ENCODE measurements around the gene XXYLT1. TPM values are rescaled to one million over a fixed set of nuclear protein-coding genes. Genes with fewer than 3 reads are reported as not detected.
A peak's percentile ranks its signal among the peaks of the same experiment; 100 is the strongest.

Gene XXYLT1
- total RNA-seq, 1 donor from 2014 or later, result 18.4 TPM

DNA sequence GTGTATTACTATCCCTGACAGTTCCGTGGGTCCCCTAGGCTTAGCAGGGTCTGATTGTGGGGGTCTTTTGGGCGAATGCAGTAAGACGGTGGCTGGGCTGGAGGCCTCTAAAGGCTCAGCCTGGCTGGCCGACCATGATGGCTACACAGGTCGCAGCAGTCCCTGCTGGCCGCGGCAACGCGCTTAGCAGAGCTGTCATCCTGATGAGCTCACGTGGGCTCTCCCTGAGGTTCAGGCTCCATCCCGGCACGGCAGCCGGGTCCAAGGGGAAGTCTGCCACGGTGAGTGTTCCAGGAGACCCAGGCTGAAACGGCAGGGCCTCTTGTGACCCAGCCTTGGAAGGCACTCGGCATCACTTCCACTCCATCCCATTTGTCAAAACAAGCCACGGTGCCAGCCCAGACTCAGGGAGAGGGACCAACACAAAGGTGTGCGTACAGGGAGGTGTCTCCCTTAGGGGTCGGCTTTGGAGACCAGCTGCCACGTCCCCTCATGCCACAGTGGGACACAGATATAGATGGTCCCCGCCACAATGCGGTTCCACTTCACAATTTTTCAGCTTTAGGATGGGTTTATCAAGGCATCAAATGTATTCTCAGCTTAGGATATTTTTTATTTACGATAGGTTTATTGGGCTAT is 101.8 kb downstream of the XXYLT1 start:
- no peak for DNase-seq (ENCODE audit: low read depth)

DNA sequence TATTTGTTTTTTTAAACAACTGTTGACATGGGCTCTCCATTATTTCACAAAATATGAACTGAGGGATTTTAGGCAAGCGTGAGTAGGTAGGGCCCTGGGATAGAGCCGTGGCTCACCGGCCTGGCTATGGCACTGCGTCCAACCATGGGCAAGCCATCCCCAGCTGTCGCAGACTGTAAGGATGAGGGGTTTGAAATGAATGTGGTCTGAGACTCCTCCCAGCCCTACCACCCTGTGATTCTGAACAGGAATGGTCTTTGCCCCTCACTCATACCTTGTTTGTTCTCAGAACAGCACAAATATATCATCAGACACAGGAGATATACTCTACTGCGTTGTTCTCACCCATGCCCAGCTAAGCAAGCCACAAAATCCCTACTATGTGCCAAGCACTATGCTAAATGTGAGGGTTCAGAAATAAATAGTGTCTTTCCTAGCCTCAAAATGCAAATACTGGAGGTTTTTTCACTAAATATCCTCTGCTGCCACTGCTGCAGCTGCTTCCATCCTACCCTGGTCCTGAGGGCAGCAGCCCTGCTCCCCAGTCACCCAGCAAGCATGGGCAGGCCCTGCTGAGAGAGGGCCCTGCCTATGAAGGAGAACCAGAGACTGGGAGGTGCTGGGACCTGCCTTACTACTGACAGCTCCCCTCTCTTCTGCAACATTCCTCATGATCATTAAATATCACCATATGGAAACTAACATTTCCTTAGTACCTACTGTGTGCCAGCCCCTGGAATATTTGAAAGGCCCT is 102.8 kb downstream of the XXYLT1 start:
- no peak for DNase-seq (ENCODE audit: low read depth)

DNA sequence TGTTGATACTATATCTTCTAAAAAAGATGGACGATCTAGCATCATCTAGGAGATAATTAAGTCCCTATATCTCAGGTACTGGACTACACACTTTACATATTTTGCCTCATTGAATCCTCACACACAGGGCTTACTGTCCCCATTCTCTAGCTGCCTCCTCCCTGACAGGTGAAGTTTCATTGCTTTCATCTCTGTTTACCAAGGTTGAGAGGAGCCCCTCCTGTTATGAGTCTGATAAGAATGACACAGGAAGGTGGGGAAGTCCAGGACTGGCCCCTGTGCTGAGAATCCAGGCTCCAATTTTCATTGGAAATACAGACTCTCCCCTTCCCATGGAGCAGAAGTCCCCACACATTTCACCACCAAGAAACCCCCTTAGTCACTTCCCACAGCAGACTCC is 105.2 kb downstream of the XXYLT1 start:
- DNase-seq (ENCODE audit: low read depth), result no peak

DNA sequence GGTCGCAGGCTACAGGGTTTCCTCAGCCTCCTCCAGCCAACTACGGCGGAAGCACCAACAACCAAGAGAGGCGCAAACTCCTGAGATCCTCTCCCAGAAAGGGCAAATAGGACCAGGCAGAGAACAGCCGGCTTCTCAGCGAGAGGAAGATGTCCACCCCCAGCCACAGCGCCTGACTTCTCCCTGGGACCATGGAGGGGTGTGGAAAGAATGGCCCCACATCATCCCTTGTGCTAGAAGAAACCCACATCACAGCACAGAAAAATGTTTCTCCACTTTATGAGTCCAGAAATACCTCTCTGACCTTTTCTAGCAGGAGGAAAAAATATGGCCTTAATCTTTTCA is 105.7 kb downstream of the XXYLT1 start:
- no peak for DNase-seq (ENCODE audit: low read depth)

DNA sequence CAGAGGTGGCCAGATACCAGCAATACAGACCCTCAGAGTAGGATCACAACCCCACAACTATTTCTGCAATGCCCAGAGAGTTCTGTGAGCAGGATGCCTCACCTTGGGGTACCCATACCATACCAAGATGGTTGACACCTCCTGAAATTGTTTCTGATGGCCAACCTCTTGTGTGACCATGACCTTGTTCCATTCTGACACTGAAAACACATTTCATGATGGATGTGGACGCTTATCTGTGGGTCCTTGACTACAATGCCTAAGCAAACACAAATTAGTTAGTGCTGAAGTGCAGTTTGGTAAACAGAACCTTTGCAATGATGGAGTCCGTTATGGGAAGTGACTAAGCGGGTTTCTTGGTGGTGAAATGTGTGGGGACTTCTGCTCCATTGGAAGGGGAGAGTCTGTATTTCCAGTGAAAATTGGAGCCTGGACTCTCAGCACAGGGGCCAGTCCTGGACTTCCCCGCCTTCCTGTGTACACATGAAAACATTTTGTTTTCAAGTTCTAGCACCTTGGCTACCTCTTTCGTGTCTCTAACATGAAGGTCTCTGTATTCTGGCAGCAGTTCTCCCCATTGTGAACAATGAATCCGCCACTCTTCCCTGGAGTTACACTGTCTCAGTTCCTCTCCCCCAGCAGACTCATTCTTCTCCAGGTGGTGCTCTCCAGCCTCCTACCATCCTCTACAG is 106.2 kb downstream of the XXYLT1 start:
- no peak for DNase-seq (ENCODE audit: low read depth)

DNA sequence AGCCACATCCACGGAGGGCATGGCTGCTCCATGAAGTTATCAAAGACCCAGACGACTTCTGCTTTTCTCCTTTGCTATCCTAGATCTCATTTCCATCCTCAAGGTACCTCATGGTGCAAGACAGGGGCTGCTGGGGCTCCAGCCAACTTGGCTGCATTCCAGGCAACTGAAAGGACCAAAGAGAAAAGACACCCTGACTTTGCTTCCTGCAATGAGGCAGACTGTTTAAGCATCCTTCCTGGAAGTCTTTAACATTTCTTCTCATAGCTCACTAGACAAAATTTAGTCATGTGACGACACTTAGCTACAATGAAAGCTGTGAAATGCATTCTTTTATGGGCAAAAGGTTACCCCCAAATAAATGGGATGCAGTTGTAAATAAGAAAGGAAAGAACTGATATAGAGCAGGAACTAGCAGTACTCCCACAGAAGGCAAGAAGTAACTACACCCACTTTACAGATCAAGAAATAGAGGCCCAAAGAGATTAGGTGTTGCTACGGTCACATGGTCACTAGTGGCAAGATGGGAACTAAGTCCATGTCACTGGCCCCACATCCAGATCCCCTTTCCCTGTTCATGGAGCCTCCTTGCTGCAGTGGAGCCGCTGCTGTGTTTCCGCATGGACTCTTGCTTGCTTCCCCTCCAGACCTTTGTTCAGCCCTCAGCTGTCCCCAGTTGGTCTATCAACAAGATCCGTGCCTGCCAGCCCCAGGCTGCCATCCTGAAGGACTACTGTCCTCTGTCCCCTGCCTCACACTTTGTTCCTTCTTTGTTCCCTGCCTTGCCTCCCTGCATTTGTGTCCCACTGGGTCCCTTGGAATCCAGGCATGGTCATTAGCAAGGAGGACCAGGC is 107.0 kb downstream of the XXYLT1 start:
- no peak for DNase-seq (ENCODE audit: low read depth)

DNA sequence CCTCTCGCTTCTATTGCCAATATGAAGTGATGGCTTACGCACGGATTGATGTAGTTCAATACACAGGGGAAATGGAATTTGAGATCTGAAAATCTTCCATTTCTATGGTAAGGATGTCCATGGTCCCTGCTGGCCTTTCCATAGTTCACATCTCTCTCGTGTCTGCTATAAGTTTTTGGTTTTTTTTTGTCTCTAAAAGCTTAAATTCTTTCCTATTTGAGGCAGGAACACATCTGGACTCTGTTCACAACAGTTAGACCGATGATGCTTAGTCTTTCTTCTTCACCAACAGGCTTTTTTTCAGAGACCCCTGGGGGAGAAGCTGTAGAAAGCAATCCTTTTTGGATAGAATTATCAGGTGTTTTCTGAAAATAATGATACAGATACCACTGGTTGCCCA is 108.1 kb downstream of the XXYLT1 start:
- no peak for DNase-seq (ENCODE audit: low read depth)

DNA sequence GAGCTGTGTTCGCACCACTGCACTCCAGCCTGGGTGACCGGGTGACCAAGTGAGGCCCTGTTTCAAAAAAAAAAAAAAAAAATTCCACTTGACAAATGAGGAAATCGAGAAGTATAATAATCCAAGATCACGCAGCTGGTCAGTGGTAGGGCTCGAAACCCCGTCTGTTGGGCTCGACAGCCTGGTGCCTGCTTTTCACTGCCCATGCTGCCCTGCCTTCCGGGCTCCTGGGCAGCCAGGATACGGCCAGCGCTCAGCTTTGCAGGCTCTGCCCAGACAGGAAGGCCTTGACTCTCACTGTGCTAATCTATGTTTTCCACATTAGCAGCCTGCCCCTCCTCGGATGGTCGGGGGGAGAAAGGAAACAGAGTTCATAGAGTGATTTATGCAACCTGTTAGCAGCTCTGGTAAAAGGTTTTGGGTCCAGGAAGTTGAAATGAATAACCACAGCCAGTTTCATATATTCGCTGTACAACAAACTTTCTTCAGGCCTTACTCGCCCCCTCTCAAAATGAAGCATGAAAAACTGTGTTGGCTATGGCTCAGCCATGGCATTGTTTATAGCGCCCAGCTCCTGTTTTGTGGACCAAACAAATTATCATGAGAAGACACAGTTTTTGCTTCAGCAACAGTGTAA is 108.8 kb downstream of the XXYLT1 start:
- no peak for DNase-seq (ENCODE audit: low read depth)

DNA sequence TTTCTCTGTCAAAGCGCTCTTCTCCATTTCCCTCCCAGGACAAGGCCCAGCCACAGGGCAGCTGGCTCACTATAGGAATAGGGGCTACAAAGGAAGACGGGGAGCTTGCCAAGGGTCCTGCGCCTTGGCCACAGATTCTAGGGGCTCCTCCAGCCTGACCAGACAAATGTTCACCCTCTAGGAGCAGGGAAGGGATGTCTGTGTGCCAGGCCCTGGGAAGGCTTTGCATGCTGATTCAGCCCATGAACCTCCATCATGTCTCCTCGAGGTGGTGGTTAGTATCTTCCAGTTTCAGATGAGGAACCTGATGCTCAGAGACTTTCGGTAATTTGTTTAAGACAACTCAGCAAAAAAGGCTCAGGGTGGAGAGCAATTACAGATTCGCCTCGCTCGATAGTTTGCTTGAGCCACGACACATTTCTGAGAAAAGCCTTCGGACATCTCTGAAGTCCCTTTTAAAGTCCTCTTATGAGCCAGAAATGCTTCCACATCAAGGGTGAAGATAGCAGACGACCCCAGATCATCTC is 110.0 kb downstream of the XXYLT1 start:
- no peak for DNase-seq (ENCODE audit: low read depth)

DNA sequence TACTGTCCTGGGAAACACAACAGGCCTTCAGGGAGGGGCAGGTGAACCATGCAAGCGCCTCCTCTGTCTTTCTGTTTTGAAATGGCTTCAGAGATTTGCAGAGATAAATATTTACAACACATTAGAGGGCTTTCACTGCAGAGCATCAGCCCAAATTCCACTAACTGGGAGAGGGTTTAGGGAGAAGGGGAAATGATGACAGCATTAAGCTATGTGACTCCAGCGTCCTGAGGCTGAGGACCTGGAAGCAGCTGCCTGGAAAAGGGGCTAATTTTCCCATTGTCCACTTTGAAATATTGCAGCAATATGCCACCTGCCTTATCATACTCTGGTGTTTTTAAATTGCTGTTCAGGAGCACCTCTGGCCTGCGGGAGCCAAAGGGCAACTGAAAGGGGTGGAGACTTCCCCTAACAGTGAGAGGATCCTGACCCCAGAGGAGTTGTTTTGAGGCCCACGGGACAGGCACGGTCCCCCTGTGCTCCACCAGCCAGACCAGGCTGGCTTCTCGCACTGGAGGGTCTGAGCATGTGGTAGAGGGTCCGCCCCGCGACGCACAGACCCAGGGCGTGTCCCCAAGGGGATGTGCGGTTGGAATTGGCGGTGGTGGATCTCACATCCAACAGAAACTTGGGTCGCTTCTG is 110.6 kb downstream of the XXYLT1 start:
- DNase-seq (ENCODE audit: low read depth), result no peak

DNA sequence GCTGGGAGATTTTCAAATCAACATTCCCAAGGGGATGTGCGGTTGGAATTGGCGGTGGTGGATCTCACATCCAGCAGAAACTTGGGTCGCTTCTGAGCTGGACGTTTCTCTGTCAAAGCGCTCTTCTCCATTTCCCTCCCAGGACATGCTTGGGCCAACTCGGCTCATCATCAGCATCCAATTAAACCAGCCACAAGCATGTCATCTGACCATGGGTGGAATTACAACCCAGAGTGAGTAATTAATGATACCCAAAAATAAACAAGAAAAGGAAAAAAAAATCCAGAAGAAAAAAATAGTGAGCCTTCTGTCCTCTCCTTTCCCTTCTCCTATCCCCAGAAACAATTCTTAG is 111.2 kb downstream of the XXYLT1 start:
- no peak for DNase-seq (ENCODE audit: low read depth)

DNA sequence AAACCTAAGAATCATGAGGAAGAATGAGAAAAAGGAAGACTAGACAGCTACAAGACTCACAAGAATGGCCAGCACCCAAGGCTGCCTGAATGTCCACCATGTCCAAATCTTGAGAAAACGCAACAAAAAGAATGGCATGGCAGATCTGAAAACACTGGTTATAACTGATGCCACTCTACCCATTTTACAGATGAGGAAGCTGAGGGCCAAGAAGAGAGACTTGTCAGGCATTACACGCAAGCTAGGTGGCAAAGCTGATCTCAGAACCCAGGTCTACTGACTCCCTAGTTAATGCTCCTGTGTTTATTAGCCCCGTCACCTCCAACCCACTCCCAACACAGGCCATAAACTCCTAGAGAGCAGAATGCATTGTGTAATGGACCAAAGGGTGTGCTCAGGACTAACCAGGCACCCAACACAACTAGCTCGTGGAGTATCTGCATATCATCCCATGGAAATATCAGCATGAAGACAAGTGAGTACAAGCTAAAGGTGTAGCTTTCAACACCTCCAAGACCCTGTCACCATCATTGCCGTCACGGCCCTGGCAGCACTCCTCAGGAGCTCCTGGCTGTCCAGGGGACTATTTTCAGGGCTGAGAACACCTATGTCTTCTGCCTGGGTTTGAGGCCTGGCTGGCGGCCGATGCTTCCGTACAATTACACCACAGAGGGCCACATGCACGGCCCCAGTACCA is 111.7 kb downstream of the XXYLT1 start:
- DNase-seq (ENCODE audit: low read depth), result no peak

DNA sequence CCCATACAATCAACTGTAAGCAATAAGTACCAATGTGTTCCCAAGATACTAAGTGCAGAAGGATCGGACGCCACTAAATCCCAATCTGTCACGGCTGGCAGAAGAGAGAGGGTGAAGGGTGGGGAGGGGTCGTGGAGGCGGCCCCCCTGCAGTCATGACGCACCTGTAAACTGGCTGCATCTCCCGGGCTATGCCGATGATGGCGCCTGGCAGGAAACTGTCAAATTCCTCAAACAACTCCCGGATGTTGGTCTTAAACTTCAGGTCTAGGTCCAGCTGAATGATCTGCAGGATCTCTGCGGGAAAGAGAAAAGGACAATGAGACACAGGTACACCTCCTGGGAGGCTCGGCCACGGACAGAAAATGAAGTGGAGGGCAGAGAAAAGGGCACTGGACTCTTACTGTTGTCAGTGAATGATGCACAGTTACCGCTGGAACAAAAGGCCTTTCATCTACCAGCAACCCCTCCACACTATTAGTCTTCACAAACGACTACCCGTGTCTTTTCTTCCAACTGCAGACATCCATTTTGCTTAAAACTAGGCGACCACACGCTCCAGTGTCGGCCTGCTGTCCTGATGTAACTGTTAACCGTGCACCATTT is 114.6 kb downstream of the XXYLT1 start:
- DNase-seq (ENCODE audit: low read depth), result no peak

DNA sequence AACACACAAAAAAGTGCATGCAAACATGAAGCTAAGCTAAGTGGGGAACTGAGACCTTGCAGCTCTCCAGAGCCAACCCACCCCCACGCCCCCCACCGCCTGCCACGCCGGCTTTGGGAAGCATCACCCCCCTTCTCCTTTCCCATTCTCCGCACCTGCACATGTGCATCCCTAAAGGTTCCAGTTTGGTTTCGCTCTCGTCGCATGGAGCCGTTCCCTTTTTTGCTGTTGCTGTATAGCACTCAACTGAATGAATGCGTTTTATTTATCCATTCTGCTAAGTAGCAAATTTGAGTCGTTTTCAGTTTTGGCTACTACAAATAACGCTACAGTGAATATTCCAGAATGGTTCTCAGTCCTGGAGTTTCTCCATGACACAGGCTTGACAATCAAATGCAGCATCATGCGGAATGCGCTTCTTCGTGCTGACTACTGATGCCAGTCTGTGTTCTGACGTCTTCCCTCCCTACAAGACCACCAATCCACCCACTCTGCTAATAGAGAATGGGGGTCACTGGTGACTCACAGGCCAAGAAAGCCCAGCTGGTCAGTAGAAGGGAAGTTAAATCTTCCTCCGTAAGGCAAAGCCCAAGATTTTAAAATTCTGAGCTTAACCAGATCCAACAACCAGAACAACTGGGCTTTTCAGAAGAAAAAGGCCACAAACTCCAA is 115.3 kb downstream of the XXYLT1 start:
- DNase-seq (ENCODE audit: low read depth), result no peak

DNA sequence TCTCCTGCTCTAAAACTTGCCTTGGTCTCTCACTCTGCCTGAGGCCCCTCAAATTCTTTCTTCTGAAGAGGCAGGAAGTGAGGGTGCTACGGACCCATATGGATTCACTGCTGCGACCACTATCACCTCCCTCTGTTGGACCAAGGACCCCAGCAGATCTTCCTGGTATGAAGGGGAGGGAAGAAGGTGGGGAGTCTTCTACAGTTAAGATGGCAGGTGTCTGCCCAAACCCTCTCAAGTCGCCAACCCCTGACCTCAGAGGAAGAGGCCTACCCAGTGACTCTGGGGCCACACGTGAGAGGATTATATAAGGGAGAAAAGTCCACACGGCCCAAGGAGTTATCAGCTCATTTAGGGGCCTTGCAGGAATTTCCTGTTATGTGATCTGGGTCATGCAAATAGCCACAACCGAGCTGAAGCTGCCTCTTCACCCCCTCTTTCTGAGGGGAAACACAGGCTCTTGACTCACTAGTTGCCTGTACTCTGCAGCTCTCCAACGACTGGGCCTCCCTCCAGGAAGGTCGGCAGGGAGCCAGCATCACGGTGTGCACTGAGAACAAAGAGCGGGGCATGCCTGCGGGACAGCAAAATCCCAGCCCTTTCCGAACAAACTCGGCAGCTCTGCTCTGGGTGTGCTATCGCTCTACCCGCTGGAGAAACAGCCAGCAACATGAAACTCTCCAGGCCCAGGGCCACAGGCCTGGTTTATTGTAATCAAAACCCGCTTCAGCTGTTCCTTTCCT is 116.0 kb downstream of the XXYLT1 start:
- peak; percentile 80 for DNase-seq (ENCODE audit: low read depth)

DNA sequence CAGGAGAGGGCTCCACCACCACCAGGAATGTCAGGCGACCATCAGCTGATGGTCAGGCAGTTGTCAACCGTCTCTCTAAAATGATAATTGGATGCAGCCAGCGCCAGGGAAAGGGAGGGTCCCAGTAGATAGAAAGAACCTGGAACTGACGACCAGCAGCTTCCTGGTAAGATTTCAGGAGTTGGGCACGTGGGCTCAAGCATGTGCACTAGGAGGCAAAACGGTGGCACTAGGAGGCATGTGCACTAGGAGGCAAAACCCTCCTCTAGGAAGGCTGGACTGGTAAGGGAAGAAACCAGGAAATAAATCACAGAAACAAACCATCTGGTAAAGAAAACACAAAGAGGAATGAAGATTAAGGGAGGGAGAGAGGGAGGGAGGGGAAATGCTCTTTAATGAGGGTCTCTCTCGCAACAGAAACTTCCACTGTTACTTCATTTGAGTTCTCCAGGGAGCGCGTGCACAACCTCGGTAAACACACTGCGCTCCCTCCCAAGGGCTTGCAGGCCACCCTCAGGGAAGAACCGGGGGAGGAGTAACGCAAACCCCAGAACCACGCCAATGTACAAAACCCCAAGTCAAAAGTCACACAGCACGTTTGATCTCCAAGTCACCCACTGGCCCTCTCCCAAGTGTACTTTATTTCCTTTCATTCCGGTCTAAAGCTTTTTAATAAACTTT is 116.7 kb downstream of the XXYLT1 start:
- DNase-seq (ENCODE audit: low read depth), result no peak

DNA sequence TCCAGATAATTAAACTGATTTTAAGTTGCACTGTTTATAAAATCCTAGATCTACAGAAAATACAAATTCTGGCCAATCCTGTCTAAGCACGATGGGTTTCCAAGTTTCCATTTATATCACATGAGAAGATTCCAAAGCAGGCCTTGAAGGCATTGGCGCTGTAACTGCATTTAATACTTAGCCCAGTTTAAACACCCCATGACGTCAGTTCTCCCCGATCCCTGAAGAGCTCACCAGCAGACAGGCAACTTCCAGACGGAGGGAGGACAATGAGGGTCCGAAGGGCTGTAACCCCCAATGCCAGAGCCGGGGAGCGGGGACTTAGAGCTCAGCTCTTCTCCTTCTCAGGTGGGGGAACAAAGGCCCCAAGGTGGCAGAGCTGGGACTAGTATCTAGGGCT is 117.3 kb downstream of the XXYLT1 start:
- no peak for DNase-seq (ENCODE audit: low read depth)

DNA sequence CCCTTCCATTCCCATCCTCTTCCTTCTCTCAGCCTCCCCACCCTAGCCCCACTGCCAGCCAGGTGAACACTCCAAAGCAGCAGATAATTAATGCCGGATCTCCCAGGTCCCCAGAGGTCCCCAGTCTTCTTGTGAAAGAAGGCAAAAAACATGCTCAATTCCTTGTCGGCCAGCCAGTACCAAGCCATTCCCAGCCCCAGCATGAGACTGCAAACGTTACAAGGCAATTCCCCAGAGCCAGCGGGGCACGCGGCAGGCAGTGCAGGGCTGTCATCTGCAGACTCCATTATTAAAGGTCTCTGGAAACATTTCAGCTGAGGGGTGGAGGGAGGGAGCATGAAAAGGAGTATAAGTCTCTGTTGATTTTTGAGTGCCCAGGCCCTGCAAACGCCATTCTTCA is 117.8 kb downstream of the XXYLT1 start:
- no peak for DNase-seq (ENCODE audit: low read depth)

All from renal cortical epithelial cell (primary cell).